ENCODE data around the gene CRYBG2.

CRYBG2 gene

DNA sequence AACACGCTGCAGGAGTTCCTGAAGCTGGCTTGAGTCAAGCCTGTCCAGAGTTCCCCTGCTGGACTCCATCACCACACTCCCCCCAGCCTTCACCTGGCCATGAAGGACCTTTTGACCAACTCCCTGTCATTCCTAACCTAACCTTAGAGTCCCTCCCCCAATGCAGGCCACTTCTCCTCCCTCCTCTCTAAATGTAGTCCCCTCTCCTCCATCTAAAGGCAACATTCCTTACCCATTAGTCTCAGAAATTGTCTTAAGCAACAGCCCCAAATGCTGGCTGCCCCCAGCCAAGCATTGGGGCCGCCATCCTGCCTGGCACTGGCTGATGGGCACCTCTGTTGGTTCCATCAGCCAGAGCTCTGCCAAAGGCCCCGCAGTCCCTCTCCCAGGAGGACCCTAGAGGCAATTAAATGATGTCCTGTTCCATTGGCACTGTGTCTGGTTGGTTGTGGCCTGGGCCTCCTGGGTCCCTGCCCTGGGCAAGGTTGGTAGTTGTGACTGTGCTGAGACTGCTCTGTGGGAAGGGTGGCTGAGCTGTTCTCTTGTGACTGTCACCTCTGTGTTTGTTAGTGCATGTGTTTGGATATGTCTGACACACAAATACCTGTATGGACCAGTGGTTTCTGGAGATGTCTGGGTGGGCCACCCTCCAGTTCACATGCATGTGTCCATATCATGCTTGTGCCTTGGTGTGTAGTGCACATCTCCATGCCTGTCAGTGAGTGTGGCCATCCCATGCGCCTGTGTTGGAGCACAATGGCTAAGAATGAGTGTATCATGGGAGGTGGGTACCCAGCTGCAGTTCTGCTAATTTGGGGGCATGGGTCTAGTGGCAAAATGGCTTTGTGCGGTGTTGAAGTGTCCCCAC lies 72.6 kb downstream of the CRYBG2 start:
- no peak for DNase-seq (ENCODE audit: low read depth in 2 of 2)

DNA sequence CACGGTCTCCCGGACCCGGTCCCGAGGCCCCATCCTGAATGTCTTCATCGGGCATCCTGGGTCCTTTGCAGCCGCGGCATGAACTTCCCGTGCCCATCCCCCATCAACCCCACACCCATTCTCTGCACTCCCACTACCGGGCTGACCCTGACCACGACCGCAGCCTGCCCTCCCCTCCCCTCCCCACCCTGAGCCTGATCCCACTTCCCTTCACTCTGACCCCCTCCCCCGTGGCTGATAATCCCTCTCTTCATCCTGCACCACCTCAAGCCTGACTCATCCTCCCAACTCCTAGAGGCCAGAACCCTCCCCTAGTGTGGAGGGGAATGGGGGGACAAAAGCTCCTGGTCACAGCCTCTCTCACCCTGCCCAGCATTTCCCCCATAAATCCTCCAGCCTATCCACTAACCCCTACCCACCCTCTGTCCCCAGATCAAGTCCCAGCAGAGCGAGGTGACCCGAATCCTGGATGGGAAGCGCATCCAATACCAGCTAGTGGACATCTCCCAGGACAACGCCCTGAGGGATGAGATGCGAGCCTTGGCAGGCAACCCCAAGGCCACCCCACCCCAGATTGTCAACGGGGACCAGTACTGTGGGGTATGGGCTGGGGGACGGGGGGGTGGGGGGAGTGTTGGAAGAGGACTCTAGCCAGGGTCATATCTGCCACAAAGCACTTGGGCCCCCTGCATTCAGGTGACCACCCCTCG lies 73.4 kb downstream of the CRYBG2 start:
- no peak for DNase-seq (ENCODE audit: low read depth in 2 of 2)

DNA sequence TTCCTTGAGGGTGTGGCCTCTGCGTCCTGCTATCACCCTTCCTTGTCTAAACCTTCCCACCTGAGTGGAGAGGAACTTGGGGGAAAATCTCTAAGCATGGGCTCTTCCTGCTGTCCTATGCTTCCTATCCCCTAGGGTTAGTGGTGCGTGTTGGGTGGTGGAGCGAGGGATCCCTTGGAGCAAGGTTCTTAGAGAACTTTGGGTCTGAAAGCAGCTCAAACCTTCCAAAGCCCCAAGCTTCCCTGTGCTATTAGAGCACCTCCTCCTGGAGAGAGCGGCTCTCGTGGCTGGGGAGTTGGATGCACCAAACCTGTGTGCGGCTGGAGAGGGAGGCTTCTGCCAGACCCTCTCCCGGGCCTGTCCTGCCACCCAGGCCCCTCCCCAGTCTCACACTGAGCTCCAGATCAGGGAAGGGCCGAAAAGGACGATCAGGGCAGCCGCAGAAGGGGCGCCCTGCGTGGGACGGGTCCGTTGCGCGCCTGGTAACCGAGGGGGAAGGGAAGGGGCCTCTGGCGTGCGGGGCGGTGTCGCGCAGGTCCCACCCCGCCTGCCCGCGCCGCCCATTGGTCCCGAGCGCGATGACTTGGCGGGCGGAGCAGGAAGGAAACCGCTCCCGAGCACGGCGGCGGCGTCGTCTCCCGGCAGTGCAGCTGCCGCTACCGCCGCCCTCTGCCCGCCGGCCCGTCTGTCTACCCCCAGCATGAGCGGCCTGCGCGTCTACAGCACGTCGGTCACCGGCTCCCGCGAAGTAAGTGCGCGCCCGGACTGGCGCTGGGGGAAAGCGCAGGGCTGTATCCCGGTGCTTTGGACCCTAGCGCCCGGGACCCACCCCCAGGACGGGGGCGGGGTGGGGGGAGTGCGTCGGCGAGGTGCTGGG lies 74.2 kb downstream of the CRYBG2 start, which contains the start of gene SH3BGRL3:
Gene SH3BGRL3 (plus strand): TSS at position 631 of the 877 bp plus-strand sequence. CDS start 70 bp downstream, at position 701.
- peak; percentile 52 to 60 for DNase-seq (ENCODE audit: low read depth in 2 of 2)

GRCh38 chr1:26278724-26279455 lies 75.0 kb downstream of the CRYBG2 start:
- no peak for DNase-seq (ENCODE audit: low read depth in 2 of 2)

DNA sequence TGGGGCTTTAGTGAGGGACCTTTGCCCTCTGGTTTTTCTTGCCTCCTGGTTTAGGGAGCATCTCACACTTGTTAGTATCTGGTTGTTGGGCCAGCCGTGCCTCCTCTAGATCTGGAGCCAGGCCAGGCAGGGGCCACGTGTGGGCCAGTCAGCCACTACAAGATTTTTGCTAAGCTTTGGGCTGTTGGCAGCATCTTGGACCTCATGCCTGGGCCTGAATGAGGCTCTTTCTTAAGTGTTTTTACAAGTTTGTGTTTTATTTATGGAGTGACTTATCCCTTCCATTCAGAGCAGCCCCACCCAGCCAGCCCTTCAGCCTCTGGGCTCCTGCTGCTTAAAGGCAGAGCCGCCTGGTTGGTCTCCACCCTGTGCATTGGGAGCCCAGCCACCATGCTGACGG lies 75.6 kb downstream of the CRYBG2 start:
- DNase-seq (ENCODE audit: low read depth in 2 of 2), result no peak

DNA sequence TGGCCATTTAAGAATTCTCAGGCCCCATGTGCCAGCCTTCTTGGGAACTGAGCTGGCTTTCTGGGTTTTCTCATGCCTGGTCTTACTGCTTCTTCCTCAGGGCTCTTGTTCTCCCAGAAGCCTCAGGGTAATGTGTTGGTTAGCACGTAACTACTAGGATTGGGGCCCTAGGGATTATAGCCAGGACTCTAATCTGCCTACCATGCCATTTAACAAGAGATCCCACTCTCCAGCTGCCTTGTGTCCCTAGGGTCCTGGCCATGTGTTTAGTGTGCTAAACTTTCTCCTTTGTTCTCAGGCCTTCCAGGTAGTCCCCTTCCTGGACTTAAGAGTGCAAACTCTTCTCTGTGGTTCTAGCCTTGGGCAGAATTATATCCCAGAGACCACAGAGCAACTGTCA lies 76.2 kb downstream of the CRYBG2 start:
- DNase-seq (ENCODE audit: low read depth in 2 of 2), result no peak

- DNase-seq (ENCODE audit: low read depth in 2 of 2), result no peak
Measured at GRCh38 chr1:26277261-26277661, 76.7 kb downstream of the CRYBG2 start.

DNA sequence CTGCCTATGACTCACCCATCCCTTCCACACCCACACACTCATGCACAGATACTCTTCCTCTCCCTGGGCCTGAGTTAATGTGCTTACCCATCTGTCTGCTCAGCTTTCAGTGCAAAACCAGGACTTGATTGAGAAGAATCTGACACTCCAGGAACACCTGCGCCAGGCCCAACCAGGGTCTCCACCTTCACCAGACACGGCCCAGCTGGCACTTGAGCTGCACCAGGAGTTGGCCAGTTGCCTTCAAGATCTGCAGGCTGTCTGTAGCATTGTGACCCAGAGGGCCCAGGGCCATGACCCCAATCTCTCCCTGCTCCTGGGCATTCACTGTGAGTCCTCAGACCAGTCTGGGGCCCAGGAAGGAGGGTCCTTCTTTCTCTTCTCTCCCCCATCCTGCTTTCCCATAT lies 77.5 kb downstream of the CRYBG2 start:
- no peak for DNase-seq (ENCODE audit: low read depth in 2 of 2)

DNA sequence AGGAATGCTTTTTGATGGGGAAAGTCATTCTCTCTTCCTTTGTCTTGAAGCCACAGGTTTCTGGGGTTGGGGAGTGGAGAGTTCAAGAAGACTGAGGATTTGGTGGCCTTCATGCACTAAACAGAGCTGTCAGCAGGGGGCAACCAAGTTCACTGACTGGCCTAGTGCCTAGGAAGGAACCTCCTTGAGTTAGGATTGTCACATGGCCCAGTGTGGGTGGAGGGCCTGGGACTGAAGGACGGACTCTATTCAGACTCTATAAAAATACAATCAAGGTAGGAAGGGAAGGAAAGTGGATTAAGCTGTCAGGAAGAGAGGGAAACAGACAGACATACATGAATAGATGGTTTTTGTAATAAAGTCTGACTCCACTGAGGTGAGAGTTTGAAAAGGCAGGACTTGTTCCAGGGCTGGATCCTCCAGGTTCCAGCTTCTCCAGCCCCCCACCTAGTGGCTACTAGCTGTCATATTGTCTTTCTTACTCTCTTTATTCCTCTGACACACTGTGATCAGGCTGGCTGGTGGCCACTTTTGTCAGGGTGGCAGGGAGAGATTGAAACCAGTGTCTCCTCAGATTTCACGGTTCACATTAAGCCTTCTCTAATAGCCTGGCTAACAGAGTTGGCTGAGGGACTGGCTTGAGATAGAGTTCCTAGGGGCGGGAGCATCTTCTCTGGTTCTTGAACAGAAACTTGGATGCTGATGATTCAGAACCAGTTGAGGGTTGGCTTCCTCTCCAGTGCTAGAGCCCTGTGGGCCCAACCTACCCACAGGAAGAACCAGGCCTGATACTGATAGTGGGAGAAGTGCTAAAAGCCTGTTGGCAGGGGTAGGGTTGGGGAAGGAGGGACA lies 78.1 kb downstream of the CRYBG2 start:
- peak; percentile 83 to 84 for DNase-seq (ENCODE audit: low read depth in 2 of 2)

- no peak for DNase-seq (ENCODE audit: low read depth in 2 of 2)
Measured at GRCh38 chr1:26274801-26275425, 79.0 kb downstream of the CRYBG2 start.
